Glutamatergic neuron (in vitro differentiated cells): Measurements from ENCODE around the gene ZNF331. TPM values are rescaled to one million over a fixed set of nuclear protein-coding genes. Genes with fewer than 3 reads are reported as not detected.

Experiments used
- DNase-seq: peaks from one replicate; pipeline ENCODE4 v3.0.0; 2022
- H3K27ac Mint-ChIP-seq: one replicate; pipeline ENCODE4 v1.8.0; 2020; ENCODE audit warnings: mild to moderate bottlenecking, mixed read lengths, inconsistent platforms; ENCODE audit not compliant: unreplicated experiment
- H3K27me3 Mint-ChIP-seq: one replicate; pipeline ENCODE4 v1.8.0; 2020; ENCODE audit warnings: mild to moderate bottlenecking, moderate library complexity, mixed read lengths, inconsistent platforms; ENCODE audit not compliant: unreplicated experiment
- H3K36me3 Mint-ChIP-seq: one replicate; pipeline ENCODE4 v1.8.0; 2020; ENCODE audit warnings: mild to moderate bottlenecking, mixed read lengths, inconsistent platforms; ENCODE audit not compliant: unreplicated experiment
- H3K4me1 Mint-ChIP-seq: one replicate; pipeline ENCODE4 v1.8.0; 2020; ENCODE audit warnings: mild to moderate bottlenecking, low read depth, mixed read lengths, inconsistent platforms; ENCODE audit not compliant: unreplicated experiment
- H3K4me3 Mint-ChIP-seq: one replicate; pipeline ENCODE4 v1.8.0; 2020; ENCODE audit warnings: mild to moderate bottlenecking, mixed read lengths, inconsistent platforms; ENCODE audit not compliant: unreplicated experiment
- H3K9me3 Mint-ChIP-seq: one replicate; pipeline ENCODE4 v1.8.0; 2020; ENCODE audit warnings: mild to moderate bottlenecking, moderate library complexity, mixed read lengths, inconsistent platforms; ENCODE audit not compliant: unreplicated experiment
- total RNA-seq: library from RNA; stranded (reverse); fragmentation: NEBNext Ultra II Directional; extraction: Animal tissue kit (Norgen Biotek cat#: 25700); gene quantifications from one replicate; pipeline ENCODE4 v1.2.1, GENCODE V29; 2021; ENCODE audit not compliant: unreplicated experiment
- TF ChIP-seq, protein P1 (sequence below): fragments of 200-600 bp; sonication (generic); IDR thresholded peaks from one replicate; pipeline ENCODE4 v1.5.0; 2021; ENCODE audit not compliant: partially characterized antibody, unreplicated experiment

Gene ZNF331
- total RNA-seq, 1 donor from 2014 or later, result 13.3 TPM

DNA sequence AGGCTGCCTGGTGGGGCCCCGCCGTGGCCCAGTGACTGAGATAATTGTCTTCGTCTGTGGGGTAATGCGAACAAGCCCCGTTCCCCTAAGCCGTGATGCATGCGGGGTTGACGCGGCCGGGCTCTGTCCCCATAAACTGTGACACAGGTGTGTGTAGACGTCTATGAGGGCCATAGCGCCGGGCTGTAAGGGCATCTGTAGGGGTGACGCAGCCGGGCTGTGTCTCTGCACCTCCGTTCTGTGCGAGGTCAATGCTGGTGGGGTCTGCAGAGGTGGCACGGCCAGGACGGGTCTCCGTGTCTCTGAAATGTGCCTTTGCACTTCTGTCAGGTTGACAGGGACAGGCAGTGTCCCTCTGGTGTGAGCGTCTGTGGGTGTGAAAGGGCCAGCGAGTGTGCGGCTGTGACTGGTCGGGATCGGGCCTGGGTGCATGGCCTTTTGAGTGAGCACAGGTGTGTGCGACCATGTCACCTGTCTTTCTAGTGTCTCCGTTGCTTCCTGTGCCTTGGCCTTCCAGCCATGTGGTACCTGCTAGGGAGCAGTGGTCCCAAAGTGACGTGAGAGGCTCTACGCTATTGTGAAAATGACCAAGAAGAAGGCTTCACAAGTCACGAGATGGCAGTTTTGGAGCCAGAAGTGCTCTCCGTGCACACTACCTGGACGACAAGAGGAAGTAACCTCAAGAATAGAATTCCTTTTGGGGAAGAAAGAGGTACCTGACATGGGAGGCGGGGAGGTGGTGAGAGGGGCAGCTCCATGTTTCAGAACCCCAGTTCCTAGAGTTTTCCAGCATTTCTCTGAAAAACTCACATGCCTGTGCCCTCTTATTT is 16.4 kb upstream of the ZNF331 start:
- TF ChIP-seq, protein P1, sequence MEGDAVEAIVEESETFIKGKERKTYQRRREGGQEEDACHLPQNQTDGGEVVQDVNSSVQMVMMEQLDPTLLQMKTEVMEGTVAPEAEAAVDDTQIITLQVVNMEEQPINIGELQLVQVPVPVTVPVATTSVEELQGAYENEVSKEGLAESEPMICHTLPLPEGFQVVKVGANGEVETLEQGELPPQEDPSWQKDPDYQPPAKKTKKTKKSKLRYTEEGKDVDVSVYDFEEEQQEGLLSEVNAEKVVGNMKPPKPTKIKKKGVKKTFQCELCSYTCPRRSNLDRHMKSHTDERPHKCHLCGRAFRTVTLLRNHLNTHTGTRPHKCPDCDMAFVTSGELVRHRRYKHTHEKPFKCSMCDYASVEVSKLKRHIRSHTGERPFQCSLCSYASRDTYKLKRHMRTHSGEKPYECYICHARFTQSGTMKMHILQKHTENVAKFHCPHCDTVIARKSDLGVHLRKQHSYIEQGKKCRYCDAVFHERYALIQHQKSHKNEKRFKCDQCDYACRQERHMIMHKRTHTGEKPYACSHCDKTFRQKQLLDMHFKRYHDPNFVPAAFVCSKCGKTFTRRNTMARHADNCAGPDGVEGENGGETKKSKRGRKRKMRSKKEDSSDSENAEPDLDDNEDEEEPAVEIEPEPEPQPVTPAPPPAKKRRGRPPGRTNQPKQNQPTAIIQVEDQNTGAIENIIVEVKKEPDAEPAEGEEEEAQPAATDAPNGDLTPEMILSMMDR, result no peak
- Mint-ChIP-seq H3K36me3 (peaks cover 10% of the 10 kb centered on the region), H3K4me3 (peak overlapping the region; percentile 96), H3K27me3 (peaks cover 3% of the 10 kb centered on the region), H3K27ac (no peak overlapping the region), H3K4me1 (peaks cover 7% of the 10 kb centered on the region), H3K9me3 (peaks cover 17% of the 10 kb centered on the region)
- no peak for DNase-seq

DNA sequence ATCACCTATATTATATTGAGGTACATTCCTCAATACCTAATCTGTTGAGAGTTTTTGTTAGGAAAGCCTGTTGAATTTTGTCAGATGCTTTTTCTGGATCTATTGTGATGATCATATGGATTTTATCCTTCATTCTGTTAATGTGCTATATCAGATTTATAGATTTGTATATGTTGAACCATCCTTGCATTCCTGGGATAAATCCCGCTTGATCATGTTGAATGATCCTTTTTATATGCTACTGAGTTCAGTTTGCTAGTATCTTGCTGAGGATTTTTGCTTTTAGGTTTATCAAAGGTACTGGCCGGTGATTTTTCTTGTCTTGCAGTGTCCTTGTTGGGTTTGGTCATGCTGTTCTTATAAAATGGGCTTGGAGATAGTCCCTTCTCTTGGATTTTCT is 12.0 kb upstream of the ZNF331 start:
- TF ChIP-seq, protein P1, result no peak
- H3K4me1 Mint-ChIP-seq, result peaks cover 6% of the 10 kb centered on the region
- H3K9me3 Mint-ChIP-seq, result peaks cover 12% of the 10 kb centered on the region
- no peak overlapping the region for H3K27ac Mint-ChIP-seq
- peaks cover 10% of the 10 kb centered on the region for H3K36me3 Mint-ChIP-seq
- peaks cover 1% of the 10 kb centered on the region for H3K27me3 Mint-ChIP-seq
- DNase-seq, result no peak
- H3K4me3 Mint-ChIP-seq, result no peak overlapping the region

DNA sequence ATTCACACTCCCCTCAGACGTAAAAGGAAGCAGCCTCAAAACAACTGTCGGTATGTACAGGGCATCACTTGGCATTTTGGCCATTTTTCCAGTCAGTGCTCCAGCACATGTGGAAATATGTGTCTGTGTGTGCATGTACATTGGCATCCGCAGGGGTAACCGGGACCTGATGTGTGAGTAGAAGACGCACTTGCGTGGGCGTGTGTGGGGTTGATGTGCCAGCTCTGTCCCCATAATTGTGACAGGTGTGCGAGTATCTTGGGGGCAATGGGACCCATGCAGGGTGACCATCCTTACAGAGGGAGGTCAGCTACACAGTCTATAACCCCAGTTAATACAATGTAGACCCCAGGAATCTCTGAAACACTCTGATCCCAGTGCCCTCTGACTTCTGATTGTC is 7.3 kb upstream of the ZNF331 start:
- Mint-ChIP-seq H3K27me3 (peaks cover 1% of the 10 kb centered on the region), H3K36me3 (peaks cover 5% of the 10 kb centered on the region), H3K4me3 (no peak overlapping the region), H3K4me1 (no peaks in the 10 kb centered on the region), H3K9me3 (peaks cover 5% of the 10 kb centered on the region), H3K27ac (no peak overlapping the region)
- TF ChIP-seq, protein P1, result no peak
- DNase-seq, result no peak

DNA sequence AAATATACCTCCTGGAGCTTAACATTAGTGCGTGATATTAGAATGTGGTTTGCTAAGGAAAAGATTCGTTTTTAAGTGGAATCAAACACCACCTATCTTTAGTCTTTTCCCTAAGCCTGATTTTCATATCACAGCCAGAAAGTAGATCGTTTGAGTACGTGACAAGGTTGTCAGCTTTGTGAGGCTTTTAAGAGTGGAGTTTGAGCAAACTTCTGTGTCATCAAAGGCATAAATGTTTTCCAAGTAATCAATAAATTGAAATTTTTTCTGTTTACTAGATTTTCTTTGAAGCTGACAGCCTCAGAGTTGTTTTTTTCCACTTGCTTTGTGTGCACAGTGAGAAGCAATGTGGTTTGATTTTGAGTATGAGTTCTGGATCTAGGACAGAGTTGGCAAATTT is 6.5 kb upstream of the ZNF331 start:
- H3K4me3 Mint-ChIP-seq, result no peak overlapping the region
- H3K9me3 Mint-ChIP-seq, result peaks cover 2% of the 10 kb centered on the region
- H3K27ac Mint-ChIP-seq, result no peak overlapping the region
- TF ChIP-seq, protein P1, result no peak
- H3K36me3 Mint-ChIP-seq, result no peaks in the 10 kb centered on the region
- no peak for DNase-seq
- H3K4me1 Mint-ChIP-seq, result no peaks in the 10 kb centered on the region
- H3K27me3 Mint-ChIP-seq, result peaks cover 1% of the 10 kb centered on the region

DNA sequence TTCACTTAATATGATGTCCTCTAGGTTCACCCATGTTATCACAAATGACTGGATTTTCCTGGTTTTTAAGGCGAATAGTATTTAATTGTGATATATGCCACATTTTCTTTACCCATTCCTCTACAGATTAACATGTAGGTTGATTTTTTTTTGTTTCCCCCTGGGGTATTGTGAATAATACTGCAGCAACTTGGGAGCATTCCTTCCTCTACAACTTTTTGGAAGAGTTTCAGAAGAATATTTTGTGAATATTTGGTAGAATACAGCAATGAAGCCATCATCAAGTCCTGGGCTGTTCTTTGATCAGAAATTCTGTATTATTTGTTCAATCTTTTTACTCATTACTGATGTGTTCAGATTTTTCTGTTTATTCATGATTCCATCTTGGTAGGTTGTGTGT is 5.6 kb upstream of the ZNF331 start:
- Mint-ChIP-seq H3K4me3 (no peak overlapping the region), H3K27me3 (no peaks in the 10 kb centered on the region), H3K27ac (no peak overlapping the region), H3K9me3 (no peaks in the 10 kb centered on the region), H3K4me1 (no peaks in the 10 kb centered on the region), H3K36me3 (no peaks in the 10 kb centered on the region)
- TF ChIP-seq, protein P1, result no peak
- no peak for DNase-seq
